Measurements from ENCODE around the gene UQCRC1. TPM values are rescaled to one million over a fixed set of nuclear protein-coding genes. Genes with fewer than 3 reads are reported as not detected.

UQCRC1 gene
- total and polyA plus RNA-seq, 3 donors from 2014 or later, result 281 to 287 (median 282) TPM

DNA sequence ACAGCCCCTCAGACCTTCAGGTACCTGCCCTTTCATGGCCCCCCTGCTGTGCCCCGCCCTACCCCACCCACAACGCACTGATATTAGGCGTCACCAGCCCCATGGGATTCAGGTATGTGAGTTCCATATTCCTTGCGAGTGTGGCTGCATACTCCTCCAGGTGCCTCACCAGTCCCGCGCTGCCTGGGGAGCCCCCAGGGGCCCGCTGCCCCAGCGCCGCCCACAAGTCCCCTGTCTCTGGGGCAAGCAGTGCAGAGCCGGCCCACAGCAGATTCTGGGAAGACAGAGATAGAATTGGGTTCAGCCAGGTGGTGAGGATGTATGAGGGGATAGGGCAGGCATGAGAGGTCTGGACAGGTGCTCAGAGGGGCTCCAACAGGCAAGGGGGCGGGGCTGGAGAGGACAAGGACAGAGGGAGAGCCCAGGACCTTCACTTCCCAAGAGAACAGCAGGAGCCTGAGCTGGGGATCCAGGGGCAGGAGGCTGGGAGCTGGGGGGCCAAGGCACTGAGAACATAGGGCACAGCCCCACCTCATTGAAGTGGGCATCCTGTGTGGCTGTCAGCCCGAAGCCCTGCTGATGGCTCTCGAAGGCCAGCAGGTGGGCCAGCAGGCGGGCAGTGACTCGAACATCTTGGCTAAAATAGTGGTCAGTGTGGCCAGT is 38.9 kb upstream of the UQCRC1 start:
- H3K4me1 ChIP-seq, result no peaks in the 10 kb centered on the region
- H3K27me3 ChIP-seq, result no peaks in the 10 kb centered on the region
- TF ChIP-seq POLR2A (IDR thresholded peaks at IDR 0.05), result no peak
- TF ChIP-seq, protein P1, sequence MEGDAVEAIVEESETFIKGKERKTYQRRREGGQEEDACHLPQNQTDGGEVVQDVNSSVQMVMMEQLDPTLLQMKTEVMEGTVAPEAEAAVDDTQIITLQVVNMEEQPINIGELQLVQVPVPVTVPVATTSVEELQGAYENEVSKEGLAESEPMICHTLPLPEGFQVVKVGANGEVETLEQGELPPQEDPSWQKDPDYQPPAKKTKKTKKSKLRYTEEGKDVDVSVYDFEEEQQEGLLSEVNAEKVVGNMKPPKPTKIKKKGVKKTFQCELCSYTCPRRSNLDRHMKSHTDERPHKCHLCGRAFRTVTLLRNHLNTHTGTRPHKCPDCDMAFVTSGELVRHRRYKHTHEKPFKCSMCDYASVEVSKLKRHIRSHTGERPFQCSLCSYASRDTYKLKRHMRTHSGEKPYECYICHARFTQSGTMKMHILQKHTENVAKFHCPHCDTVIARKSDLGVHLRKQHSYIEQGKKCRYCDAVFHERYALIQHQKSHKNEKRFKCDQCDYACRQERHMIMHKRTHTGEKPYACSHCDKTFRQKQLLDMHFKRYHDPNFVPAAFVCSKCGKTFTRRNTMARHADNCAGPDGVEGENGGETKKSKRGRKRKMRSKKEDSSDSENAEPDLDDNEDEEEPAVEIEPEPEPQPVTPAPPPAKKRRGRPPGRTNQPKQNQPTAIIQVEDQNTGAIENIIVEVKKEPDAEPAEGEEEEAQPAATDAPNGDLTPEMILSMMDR (IDR thresholded peaks at IDR 0.05), result no peak
- DNase-seq, result no peak
- intact Hi-C loops (cut with DNase I; ENCODE audit: low total_unique reads), result no loop called here
- no peak overlapping the region for H3K27ac ChIP-seq
- H3K9me3 ChIP-seq, result no peaks in the 10 kb centered on the region
- H3K4me3 ChIP-seq, result no peak overlapping the region
- 89 to 98% methylated on average over 7 to 14 of the region's 15 CpGs for WGBS, 2 donors
- no peaks in the 10 kb centered on the region for H3K36me3 ChIP-seq (ENCODE audit: low read depth, missing control alignments)

DNA sequence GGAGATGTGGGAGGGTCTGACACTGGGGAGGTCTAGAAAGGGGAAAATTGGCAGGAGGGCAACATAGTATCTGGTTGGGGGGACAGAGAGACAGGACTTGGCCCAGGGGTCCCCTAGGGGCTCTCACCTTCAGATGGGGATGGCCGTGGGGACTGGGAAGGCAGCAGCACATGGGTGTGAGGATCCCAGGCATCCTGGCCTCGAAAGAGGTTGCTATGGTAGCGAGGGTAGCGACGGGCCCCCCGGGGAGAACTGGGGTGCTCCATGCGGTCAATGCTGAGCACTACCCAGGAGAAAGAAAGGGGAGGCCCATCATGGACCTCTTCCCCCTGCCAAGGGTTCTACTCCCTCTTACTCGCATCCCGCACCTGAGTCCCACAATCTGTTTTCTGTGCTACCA is 38.3 kb upstream of the UQCRC1 start:
- no peak overlapping the region for H3K27ac ChIP-seq
- 87 to 88% methylated on average over 9 of the region's 9 CpGs for WGBS, 2 donors
- intact Hi-C loops (cut with DNase I; ENCODE audit: low total_unique reads), result no loop called here
- no peak overlapping the region for H3K4me3 ChIP-seq
- no peaks in the 10 kb centered on the region for H3K9me3 ChIP-seq
- no peaks in the 10 kb centered on the region for H3K4me1 ChIP-seq
- no peak for DNase-seq
- H3K36me3 ChIP-seq (ENCODE audit: low read depth, missing control alignments), result no peaks in the 10 kb centered on the region
- H3K27me3 ChIP-seq, result no peaks in the 10 kb centered on the region
- no peak for TF ChIP-seq POLR2A (IDR thresholded peaks at IDR 0.05)
- TF ChIP-seq, protein P1 (IDR thresholded peaks at IDR 0.05), result no peak

DNA sequence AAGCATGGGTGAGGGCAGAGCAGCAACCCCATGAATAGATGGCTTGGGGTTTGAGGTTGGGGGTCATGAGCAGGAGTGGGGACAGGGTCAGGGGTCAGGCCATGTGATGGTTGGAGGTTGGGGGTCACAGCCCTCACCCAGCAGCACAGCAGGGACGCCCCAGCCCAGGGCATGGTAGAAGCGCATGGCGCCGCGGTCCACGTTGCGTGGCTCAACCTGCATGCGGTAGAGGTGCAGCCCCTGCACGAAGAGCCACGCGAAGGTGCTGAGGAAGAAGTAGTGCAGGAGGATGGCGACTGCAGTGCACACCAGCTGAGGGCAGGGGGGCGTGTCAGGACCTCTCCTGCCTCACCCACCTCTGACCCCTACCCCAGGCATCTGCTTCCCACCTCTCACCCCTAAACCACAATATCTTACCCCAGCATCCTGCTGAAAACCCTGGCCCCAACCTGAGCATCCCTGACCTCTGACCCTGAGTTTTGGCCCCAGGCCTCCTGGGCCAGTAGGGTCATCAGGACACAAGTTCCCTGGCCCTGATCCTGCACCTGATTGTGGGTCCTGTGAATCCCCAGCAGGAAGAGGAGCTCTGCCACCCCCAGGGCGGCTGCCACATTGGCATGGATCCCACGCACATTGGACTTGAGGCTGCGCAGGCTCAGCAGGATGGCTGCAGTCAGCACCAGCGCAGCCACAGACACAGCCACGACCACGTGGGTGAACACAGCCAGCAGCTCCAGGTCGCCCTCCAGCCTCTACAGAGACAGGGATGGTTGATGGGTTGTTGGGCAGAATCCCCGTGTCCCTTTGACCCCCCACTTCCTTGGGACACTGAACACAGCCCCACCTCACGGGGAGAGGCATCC is 35.7 kb upstream of the UQCRC1 start:
- Histone ChIP-seq H3K27ac (no peak overlapping the region), H3K9me3 (no peaks in the 10 kb centered on the region), H3K36me3 (ENCODE audit: low read depth, missing control alignments) (no peaks in the 10 kb centered on the region), H3K27me3 (no peaks in the 10 kb centered on the region), H3K4me3 (no peak overlapping the region), H3K4me1 (no peaks in the 10 kb centered on the region)
- TF ChIP-seq, protein P1 (IDR thresholded peaks at IDR 0.05), result no peak
- no peak for TF ChIP-seq POLR2A (IDR thresholded peaks at IDR 0.05)
- WGBS, 2 donors, result 92 to 93% methylated on average over 15 to 16 of the region's 22 CpGs
- intact Hi-C loops (cut with DNase I; ENCODE audit: low total_unique reads), result no loop called here
- no peak for DNase-seq

DNA sequence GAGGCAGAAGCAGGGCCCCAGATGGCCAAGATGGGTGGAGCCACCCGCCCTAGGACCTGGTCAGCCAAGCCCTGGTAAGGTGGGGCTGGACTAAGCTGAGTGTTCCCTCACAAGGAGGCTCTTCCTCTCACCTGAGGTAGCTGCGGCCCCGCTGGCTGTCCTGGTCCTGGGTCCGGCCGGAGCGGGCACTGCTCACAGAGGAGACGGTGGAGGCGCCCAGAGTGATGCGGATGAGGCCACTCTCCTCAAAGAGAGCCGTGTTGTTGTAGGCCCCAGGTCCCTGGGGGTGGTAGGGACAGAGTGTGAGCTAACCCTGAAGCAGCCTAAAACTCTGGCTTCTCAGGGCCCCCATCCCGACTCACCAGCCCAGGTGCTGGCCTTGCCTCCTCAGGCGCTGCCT is 33.2 kb upstream of the UQCRC1 start:
- H3K9me3 ChIP-seq, result no peaks in the 10 kb centered on the region
- no peaks in the 10 kb centered on the region for H3K27me3 ChIP-seq
- H3K27ac ChIP-seq, result no peak overlapping the region
- WGBS, 2 donors, result 100% methylated on average over 1 to 12 of the region's 12 CpGs
- no peak for DNase-seq
- no peaks in the 10 kb centered on the region for H3K36me3 ChIP-seq (ENCODE audit: low read depth, missing control alignments)
- H3K4me3 ChIP-seq, result no peak overlapping the region
- H3K4me1 ChIP-seq, result no peaks in the 10 kb centered on the region
- intact Hi-C loops (cut with DNase I; ENCODE audit: low total_unique reads), result no loop called here
- TF ChIP-seq POLR2A (IDR thresholded peaks at IDR 0.05), result no peak
- TF ChIP-seq, protein P1 (IDR thresholded peaks at IDR 0.05), result no peak
